ENCODE data around the gene C2CD2.
"Not testable (repeated sequence)": the region's sequence is repeated elsewhere in the genome, so short reads cannot be mapped to it uniquely, and the experiment has no call there.

Gene C2CD2

GRCh38 chr21:41995577-41995976 is 41.8 kb upstream of the C2CD2 start:
- no peak for DNase-seq (ENCODE audit: low spot score)
- TF ChIP-seq, protein P1, sequence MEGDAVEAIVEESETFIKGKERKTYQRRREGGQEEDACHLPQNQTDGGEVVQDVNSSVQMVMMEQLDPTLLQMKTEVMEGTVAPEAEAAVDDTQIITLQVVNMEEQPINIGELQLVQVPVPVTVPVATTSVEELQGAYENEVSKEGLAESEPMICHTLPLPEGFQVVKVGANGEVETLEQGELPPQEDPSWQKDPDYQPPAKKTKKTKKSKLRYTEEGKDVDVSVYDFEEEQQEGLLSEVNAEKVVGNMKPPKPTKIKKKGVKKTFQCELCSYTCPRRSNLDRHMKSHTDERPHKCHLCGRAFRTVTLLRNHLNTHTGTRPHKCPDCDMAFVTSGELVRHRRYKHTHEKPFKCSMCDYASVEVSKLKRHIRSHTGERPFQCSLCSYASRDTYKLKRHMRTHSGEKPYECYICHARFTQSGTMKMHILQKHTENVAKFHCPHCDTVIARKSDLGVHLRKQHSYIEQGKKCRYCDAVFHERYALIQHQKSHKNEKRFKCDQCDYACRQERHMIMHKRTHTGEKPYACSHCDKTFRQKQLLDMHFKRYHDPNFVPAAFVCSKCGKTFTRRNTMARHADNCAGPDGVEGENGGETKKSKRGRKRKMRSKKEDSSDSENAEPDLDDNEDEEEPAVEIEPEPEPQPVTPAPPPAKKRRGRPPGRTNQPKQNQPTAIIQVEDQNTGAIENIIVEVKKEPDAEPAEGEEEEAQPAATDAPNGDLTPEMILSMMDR (IDR thresholded peaks at IDR 0.05; ENCODE audit: borderline replicate concordance, control extremely low read depth, extremely low read depth, insufficient read depth, missing control alignments): no peak
- in situ Hi-C loops (cut with MboI; ENCODE audit: low sequenced_read_pairs, unreplicated experiment): no loop called here

DNA sequence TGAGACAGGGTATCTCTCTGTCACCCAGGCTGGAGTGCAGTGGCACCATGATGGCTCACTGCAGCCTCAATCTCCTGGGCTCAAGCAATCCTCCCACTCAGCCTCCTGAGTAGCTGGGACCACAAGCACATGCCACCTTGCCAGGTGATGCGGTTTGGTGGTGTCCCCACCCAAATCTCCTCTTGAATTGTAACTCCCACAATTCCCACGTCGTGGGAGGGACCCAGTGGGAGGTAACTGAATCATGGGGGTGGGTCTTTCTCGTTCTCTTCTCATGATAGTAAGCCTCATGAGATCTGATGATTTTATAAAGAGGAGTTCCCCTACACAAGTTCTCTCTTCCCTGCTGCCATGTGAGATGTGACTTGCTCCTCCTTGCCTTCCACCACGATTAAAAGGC is 40.8 kb upstream of the C2CD2 start:
- DNase-seq (ENCODE audit: low spot score); in situ Hi-C loops (cut with MboI; ENCODE audit: low sequenced_read_pairs, unreplicated experiment): not testable (repeated sequence)

DNA sequence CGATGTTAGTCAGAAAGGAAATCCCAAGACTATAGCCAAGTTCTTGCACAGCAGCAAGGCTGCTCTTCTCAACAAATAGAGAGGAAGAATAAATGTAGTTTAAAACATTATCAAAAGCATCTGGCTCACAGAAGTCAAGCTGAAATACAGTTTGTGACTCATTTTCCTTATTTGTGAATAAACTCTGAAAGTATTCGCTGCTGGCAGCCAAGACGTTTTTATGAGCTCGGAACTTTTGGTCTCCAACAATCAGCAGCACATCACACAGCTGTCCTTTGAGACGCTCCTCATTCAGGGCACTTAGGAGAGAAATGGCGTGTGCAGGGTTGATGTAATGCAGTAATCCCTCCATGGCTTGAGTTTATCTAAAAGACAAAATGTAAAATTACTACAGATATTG is 39.9 kb upstream of the C2CD2 start:
- TF ChIP-seq, protein P1 (IDR thresholded peaks at IDR 0.05; ENCODE audit: borderline replicate concordance, control extremely low read depth, extremely low read depth, insufficient read depth, missing control alignments): no peak
- in situ Hi-C loops (cut with MboI; ENCODE audit: low sequenced_read_pairs, unreplicated experiment): no loop called here

DNA sequence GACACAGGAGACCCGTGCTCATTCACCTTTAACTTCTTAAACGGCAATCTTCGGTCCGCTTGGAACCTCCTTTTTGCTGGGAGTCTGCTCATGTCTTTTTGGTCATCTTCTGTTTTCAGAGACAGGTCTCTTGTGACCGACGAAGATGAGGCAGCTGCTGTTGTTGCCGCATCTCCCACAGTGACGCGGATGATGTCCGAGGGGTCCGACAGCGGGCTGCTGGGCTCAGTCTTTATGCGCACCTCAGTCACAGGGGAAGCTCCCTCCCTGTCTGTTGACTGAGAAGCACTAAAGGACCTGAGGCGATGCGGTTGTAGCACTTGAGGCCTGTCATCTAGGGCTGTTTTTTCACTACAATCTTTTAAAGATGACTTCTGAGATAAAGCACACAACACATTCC is 38.8 kb upstream of the C2CD2 start:
- in situ Hi-C loops (cut with MboI; ENCODE audit: low sequenced_read_pairs, unreplicated experiment): no loop called here
- TF ChIP-seq, protein P1 (IDR thresholded peaks at IDR 0.05; ENCODE audit: borderline replicate concordance, control extremely low read depth, extremely low read depth, insufficient read depth, missing control alignments): no peak

More for the DNA sequence above, 39.9 kb upstream of the C2CD2 start:
- DNase-seq (ENCODE audit: low spot score): no peak

GRCh38 chr21:41991659-41992058 is 37.8 kb upstream of the C2CD2 start:
- DNase-seq (ENCODE audit: low spot score): no peak
- TF ChIP-seq, protein P1 (IDR thresholded peaks at IDR 0.05; ENCODE audit: borderline replicate concordance, control extremely low read depth, extremely low read depth, insufficient read depth, missing control alignments): no peak
- in situ Hi-C loops (cut with MboI; ENCODE audit: low sequenced_read_pairs, unreplicated experiment): no loop called here

More for the DNA sequence above, 38.8 kb upstream of the C2CD2 start:
- no peak for DNase-seq (ENCODE audit: low spot score)

DNA sequence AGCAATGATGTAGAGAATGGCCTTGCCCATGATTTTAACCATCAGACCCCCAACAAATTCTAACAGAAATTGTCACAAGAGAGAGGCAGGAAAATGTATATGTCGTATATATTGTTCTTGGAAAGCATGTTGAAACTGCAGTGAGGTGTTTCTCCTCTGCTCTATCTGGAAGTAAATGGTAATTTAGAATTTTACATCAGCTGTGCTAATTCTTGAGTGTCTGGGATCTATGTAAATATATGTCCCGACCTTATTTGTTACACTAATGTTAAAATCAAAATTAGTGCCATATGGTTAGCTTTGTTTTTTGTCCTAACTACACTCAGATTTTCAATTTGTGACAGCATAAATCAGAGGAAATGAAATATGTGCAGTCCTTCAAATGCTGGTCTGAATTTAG is 35.9 kb upstream of the C2CD2 start:
- TF ChIP-seq, protein P1 (IDR thresholded peaks at IDR 0.05; ENCODE audit: borderline replicate concordance, control extremely low read depth, extremely low read depth, insufficient read depth, missing control alignments): no peak
- no peak for DNase-seq (ENCODE audit: low spot score)
- in situ Hi-C loops (cut with MboI; ENCODE audit: low sequenced_read_pairs, unreplicated experiment): no loop called here

DNA sequence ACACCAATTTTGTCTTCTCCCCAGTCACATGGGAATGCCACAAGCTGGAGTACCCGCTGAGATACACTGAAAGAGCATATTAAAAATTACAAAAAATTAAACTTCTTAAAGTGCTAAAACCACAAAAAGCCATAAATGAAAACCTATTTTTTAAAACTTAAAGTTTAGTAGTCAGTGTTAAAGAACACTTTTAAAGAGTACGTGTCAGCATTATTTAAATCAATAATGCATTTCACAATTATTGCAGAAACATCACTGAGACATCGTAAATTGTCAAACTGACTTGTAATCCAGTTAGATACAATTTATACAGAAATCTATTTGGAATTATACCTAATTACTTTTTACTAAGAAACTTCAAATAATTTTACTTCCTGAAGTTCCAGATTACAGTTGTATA is 33.5 kb upstream of the C2CD2 start:
- in situ Hi-C loops (cut with MboI; ENCODE audit: low sequenced_read_pairs, unreplicated experiment): no loop called here
- TF ChIP-seq, protein P1 (IDR thresholded peaks at IDR 0.05; ENCODE audit: borderline replicate concordance, control extremely low read depth, extremely low read depth, insufficient read depth, missing control alignments): no peak

More for the DNA sequence above, 33.5 kb upstream of the C2CD2 start:
- no peak for DNase-seq (ENCODE audit: low spot score)
